HCT116 (cell line): ENCODE measurements around the gene KDM5C. TPM values are rescaled to one million over a fixed set of nuclear protein-coding genes. Genes with fewer than 3 reads are reported as not detected.

ENCODE experiments used
- ATAC-seq: fragments of 200-7000 bp; cut with Tn5 transposase; 2 replicates; pipeline ENCODE4 v1.9.1; 2020; ENCODE audit warnings: mild to moderate bottlenecking, moderate library complexity
- BruUV-seq: library from RNA; stranded (reverse); fragments of 400-500 nt; replicated peaks from 2 replicates; lab custom pipeline; 2021; lab: Mats Ljungman, UMichigan
- CTCF ChIA-PET: fragments of 300-600 bp; sonication (Branson Sonifier 250); formaldehyde crosslinking; loops from one replicate; lab custom pipeline; 2021; ENCODE audit warnings: antibody characterized with exemption; lab: Charles Lee
- POLR2A ChIA-PET: fragments of 300-600, 350-600 bp; sonication (Branson Sonifier 250); formaldehyde crosslinking; loops from one replicate; lab custom pipeline; 2021; ENCODE audit warnings: antibody characterized with exemption; lab: Charles Lee
- RAD21 ChIA-PET, 2 experiments: fragments of 300-600 bp; sonication (Branson Sonifier 250); formaldehyde crosslinking; loops; one replicate each; lab custom pipeline; 2023; ENCODE audit warnings: low total read pairs in 2 of 2; ENCODE audit not compliant: uncharacterized antibody in 2 of 2, unreplicated experiment in 2 of 2, low non-redundant PET in 1 of 2; lab: Charles Lee
- DNase-seq: peaks from one replicate; pipeline ENCODE4 v3.0.0-alpha.2; 2010; ENCODE audit warnings: low read depth, low spot score
- H2AFZ ChIP-seq: fragments of 200-600 bp; shearing (Covaris generic), sonication (generic); 2 replicates; pipeline ENCODE4 v1.6.1; 2017; ENCODE audit warnings: low read depth, mixed run types, mixed read lengths, antibody characterized with exemption, low read length; ENCODE audit not compliant: poor library complexity, severe bottlenecking
- H3K27ac ChIP-seq: 2 replicates; pipeline ENCODE4 v1.5.1; 2012; ENCODE audit warnings: low read depth, low read length
- H3K27me3 ChIP-seq: fragments of 200-600 bp; sonication (generic); 2 replicates; pipeline ENCODE4 v1.6.1; 2016; ENCODE audit warnings: mixed run types, low read length, mixed read lengths; ENCODE audit not compliant: insufficient read depth
- H3K36me3 ChIP-seq, 2 experiments: fragments of 200-500 bp in 1 of 2; fragments of 200-600 bp in 1 of 2; sonication (Bioruptor generic) in 1 of 2; sonication (generic) in 1 of 2; 2 replicates each; pipeline versions ENCODE4 v1.5.1 to v1.6.1; 2014 to 2016; ENCODE audit warnings: low read length in 2 of 2, inconsistent platforms in 1 of 2, mixed read lengths in 1 of 2, mixed run types in 1 of 2; ENCODE audit not compliant: insufficient read depth in 2 of 2, control insufficient read depth in 1 of 2
- H3K4me1 ChIP-seq, 2 experiments: fragments of 200-600 bp in 1 of 2; sonication (generic) in 1 of 2; 2 replicates each; pipeline versions ENCODE4 v1.5.1 to v1.6.1; 2012 to 2017; ENCODE audit warnings: low read length in 2 of 2, inconsistent platforms in 1 of 2, mild to moderate bottlenecking in 1 of 2, mixed read lengths in 1 of 2, mixed run types in 1 of 2, moderate library complexity in 1 of 2; ENCODE audit not compliant: insufficient read depth in 2 of 2, control insufficient read depth in 1 of 2
- H3K4me2 ChIP-seq: fragments of 200-600 bp; sonication (generic); 2 replicates; pipeline ENCODE4 v1.6.1; 2017; ENCODE audit warnings: mixed run types, low read length, mixed read lengths
- H3K4me3 ChIP-seq, 2 experiments: fragments of 200-600 bp in 1 of 2; sonication (generic) in 1 of 2; replicated peaks in 1 of 2; 2 replicates each; pipeline ENCODE4 v1.5.1; 2011 to 2016; ENCODE audit warnings: low read length in 2 of 2, control low read depth in 1 of 2, low read depth in 1 of 2, mild to moderate bottlenecking in 1 of 2, mixed read lengths in 1 of 2, mixed run types in 1 of 2
- H3K79me2 ChIP-seq: fragments of 200-600 bp; sonication (generic); 2 replicates; pipeline ENCODE4 v1.6.1; 2017; ENCODE audit warnings: mild to moderate bottlenecking, mixed run types, low read length, moderate library complexity, mixed read lengths; ENCODE audit not compliant: insufficient read depth
- H3K9ac ChIP-seq: fragments of 200-600 bp; sonication (generic); 2 replicates; pipeline ENCODE4 v1.6.1; 2016; ENCODE audit warnings: low read length, mixed read lengths
- H3K9me2 ChIP-seq: fragments of 200-600 bp; sonication (generic), shearing (Covaris generic); 2 replicates; pipeline ENCODE4 v1.6.1; 2017; ENCODE audit warnings: mixed run types, mild to moderate bottlenecking, moderate library complexity; ENCODE audit not compliant: insufficient read depth
- H3K9me3 ChIP-seq, 2 experiments: fragments of 200-500 bp in 1 of 2; fragments of 200-600 bp in 1 of 2; sonication (Bioruptor generic) in 1 of 2; sonication (generic) in 1 of 2; 2 replicates each; pipeline ENCODE4 v1.6.1; 2014 to 2017; ENCODE audit warnings: low read length in 2 of 2, mixed read lengths in 2 of 2, inconsistent platforms in 1 of 2, low read depth in 1 of 2, mild to moderate bottlenecking in 1 of 2, mixed run types in 1 of 2, moderate library complexity in 1 of 2; ENCODE audit not compliant: control insufficient read depth in 1 of 2, insufficient read depth in 1 of 2
- H4K20me1 ChIP-seq: fragments of 200-600 bp; sonication (generic), shearing (Covaris generic); 2 replicates; pipeline ENCODE4 v1.6.1; 2017; ENCODE audit warnings: mixed run types, mild to moderate bottlenecking, moderate library complexity; ENCODE audit not compliant: insufficient read depth
- ELF1 ChIP-seq: IDR thresholded peaks from 2 replicates; pipeline ENCODE4 v1.6.1; 2012; ENCODE audit warnings: low read depth, borderline replicate concordance
- MAX ChIP-seq: IDR thresholded peaks from 2 replicates; pipeline ENCODE4 v1.6.1; 2012
- POLR2A ChIP-seq: IDR thresholded peaks from 2 replicates; pipeline ENCODE4 v1.7.0; 2011; ENCODE audit warnings: borderline replicate concordance; ENCODE audit not compliant: insufficient read depth, insufficient read length; ENCODE audit errors: extremely low read depth
- POLR2AphosphoS5 ChIP-seq: IDR thresholded peaks from 2 replicates; pipeline ENCODE4 v1.6.1; 2011; ENCODE audit warnings: mild to moderate bottlenecking, low read depth, low read length, moderate library complexity
- TCF7L2 ChIP-seq: IDR thresholded peaks from 2 replicates; pipeline ENCODE4 v1.7.0; 2011; ENCODE audit warnings: borderline replicate concordance, inconsistent platforms; ENCODE audit not compliant: insufficient read depth, insufficient read length; ENCODE audit errors: extremely low read depth
- YY1 ChIP-seq: IDR thresholded peaks from 2 replicates; pipeline ENCODE4 v1.6.1; 2011; ENCODE audit warnings: low read length, low read depth, moderate library complexity, mild to moderate bottlenecking; ENCODE audit not compliant: insufficient replicate concordance; ENCODE audit errors: extremely low read depth
- ZBTB33 ChIP-seq: IDR thresholded peaks from 2 replicates; pipeline ENCODE4 v1.6.1; 2011; ENCODE audit warnings: mild to moderate bottlenecking, low read length, moderate library complexity; ENCODE audit not compliant: insufficient replicate concordance; ENCODE audit errors: extremely low read depth
- ZNF274 ChIP-seq: fragments of 200-500 bp; sonication (Bioruptor generic); IDR thresholded peaks from 2 replicates; pipeline ENCODE4 v1.6.1; 2014; ENCODE audit warnings: mild to moderate bottlenecking, low read depth, low read length, inconsistent platforms
- intact Hi-C: fragments of 100-400 bp; cut with micrococcal nuclease; formaldehyde crosslinking; loops from 2 replicates; pipeline ENCODE4 v1.10.0; 2022
- total RNA-seq: library from RNA; stranded (reverse); gene quantifications from one replicate; pipeline ENCODE4 v1.2.1, GENCODE V29; 2021; ENCODE audit not compliant: unreplicated experiment
- TF ChIP-seq, protein P1 (sequence below): IDR thresholded peaks from 2 replicates; pipeline ENCODE4 v1.6.1; 2012; ENCODE audit warnings: low read depth
- TF ChIP-seq, protein P2 (sequence below): IDR thresholded peaks from 2 replicates; pipeline ENCODE4 v1.6.1; 2012

KDM5C gene
- total RNA-seq, 1 experiment from 2014 or later: 72.9 TPM

DNA sequence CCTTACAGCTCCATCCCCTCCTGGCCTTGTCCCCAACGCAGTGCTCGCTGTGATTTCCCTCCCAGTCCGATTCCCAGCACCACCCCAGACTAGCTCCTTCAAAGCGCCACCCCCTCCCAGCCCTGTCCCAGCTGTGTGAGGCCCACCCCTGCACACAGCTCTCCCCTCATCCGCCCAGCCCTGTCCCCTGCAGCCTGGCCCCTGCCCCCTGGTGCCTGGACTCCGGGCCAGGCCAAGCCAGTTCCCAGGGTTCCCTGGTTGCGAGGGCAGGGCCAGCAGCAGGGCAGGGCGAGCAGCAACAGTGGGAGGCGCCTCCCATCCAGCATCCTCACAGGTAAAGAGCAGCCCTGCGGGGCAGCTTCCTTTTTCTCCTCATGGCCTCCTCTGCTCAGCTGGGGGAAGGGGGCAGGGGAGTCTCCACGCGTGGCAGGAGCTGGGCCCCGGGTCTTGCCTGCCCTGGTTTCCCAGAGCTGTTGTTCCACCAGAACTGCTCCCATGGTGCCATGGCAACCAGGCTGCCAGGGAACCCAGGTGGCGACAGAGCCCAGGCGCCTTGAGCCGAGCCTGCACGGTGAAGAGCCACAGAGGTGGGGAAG is 31.5 kb upstream of the KDM5C start:
- no peak overlapping the region for H3K27ac ChIP-seq
- no peaks in the 10 kb centered on the region for H3K9me3 ChIP-seq
- DNase-seq: no peak
- no peaks in the 10 kb centered on the region for H3K4me1 ChIP-seq
- ChIA-PET CTCF (no interaction called here), RAD21 (no interaction called here), POLR2A (no interaction called here)
- H3K9me2 ChIP-seq: no peaks in the 10 kb centered on the region
- TF ChIP-seq, protein P1, sequence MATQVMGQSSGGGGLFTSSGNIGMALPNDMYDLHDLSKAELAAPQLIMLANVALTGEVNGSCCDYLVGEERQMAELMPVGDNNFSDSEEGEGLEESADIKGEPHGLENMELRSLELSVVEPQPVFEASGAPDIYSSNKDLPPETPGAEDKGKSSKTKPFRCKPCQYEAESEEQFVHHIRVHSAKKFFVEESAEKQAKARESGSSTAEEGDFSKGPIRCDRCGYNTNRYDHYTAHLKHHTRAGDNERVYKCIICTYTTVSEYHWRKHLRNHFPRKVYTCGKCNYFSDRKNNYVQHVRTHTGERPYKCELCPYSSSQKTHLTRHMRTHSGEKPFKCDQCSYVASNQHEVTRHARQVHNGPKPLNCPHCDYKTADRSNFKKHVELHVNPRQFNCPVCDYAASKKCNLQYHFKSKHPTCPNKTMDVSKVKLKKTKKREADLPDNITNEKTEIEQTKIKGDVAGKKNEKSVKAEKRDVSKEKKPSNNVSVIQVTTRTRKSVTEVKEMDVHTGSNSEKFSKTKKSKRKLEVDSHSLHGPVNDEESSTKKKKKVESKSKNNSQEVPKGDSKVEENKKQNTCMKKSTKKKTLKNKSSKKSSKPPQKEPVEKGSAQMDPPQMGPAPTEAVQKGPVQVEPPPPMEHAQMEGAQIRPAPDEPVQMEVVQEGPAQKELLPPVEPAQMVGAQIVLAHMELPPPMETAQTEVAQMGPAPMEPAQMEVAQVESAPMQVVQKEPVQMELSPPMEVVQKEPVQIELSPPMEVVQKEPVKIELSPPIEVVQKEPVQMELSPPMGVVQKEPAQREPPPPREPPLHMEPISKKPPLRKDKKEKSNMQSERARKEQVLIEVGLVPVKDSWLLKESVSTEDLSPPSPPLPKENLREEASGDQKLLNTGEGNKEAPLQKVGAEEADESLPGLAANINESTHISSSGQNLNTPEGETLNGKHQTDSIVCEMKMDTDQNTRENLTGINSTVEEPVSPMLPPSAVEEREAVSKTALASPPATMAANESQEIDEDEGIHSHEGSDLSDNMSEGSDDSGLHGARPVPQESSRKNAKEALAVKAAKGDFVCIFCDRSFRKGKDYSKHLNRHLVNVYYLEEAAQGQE: no peak
- no peak for TF ChIP-seq ZNF274
- H3K27me3 ChIP-seq: no peaks in the 10 kb centered on the region
- H3K4me2 ChIP-seq: no peak overlapping the region
- intact Hi-C loops: no loop called here
- no peak overlapping the region for H3K9ac ChIP-seq
- H3K4me3 ChIP-seq: no peak overlapping the region
- BruUV-seq: no TSS peak
- no peaks in the 10 kb centered on the region for H3K79me2 ChIP-seq
- H4K20me1 ChIP-seq: no peaks in the 10 kb centered on the region
- no peak overlapping the region for H2AFZ ChIP-seq
- no peaks in the 10 kb centered on the region for H3K36me3 ChIP-seq
- no peak for ATAC-seq

DNA sequence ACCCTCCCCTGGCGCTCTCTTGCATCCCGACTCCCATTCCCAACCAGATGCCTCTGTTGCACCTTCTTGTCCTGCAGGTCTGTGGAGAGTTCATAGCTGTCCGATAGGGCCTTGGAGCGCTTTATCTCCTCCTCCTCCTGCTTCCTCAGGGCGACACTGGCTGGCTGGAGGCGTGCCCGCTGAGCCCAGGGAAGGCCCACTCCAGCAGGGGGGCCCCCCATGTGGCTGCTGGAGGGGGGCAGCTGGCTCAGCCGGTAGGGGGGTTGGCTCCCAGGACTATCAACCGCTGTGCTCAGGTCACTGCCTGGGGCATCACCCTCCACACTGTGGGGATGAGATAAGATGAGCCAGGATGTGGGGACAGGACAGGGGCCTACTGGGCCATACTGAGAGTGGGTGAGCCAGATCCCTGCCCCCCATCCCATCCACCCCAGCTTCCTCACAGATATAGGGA is 30.8 kb upstream of the KDM5C start:
- Histone ChIP-seq H3K4me2 (no peak overlapping the region), H3K9me2 (no peaks in the 10 kb centered on the region), H2AFZ (no peak overlapping the region), H3K4me3 (no peak overlapping the region), H3K9ac (no peak overlapping the region), H3K4me1 (no peaks in the 10 kb centered on the region), H3K36me3 (no peaks in the 10 kb centered on the region), H3K27me3 (no peaks in the 10 kb centered on the region), H3K9me3 (no peaks in the 10 kb centered on the region), H4K20me1 (no peaks in the 10 kb centered on the region), H3K27ac (no peak overlapping the region), H3K79me2 (no peaks in the 10 kb centered on the region)
- CTCF ChIA-PET: no interaction called here
- RAD21 ChIA-PET: no interaction called here
- no peak for ATAC-seq
- no TSS peak for BruUV-seq
- POLR2A ChIA-PET: no interaction called here
- no peak for DNase-seq
- intact Hi-C loops: no loop called here
- TF ChIP-seq YY1 (no peak), MAX (no peak), TCF7L2 (no peak), POLR2A (no peak), ELF1 (no peak), POLR2AphosphoS5 (no peak), ZBTB33 (no peak)
- TF ChIP-seq, protein P2, sequence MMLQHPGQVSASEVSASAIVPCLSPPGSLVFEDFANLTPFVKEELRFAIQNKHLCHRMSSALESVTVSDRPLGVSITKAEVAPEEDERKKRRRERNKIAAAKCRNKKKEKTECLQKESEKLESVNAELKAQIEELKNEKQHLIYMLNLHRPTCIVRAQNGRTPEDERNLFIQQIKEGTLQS: no peak
